GM04504 (cell line): ENCODE measurements around the gene MYO15B.

ENCODE experiments used
- DNase-seq: peaks from one replicate; pipeline ENCODE4 v3.0.0-alpha.2; 2012; ENCODE audit warnings: low read depth

The MYO15B gene

DNA sequence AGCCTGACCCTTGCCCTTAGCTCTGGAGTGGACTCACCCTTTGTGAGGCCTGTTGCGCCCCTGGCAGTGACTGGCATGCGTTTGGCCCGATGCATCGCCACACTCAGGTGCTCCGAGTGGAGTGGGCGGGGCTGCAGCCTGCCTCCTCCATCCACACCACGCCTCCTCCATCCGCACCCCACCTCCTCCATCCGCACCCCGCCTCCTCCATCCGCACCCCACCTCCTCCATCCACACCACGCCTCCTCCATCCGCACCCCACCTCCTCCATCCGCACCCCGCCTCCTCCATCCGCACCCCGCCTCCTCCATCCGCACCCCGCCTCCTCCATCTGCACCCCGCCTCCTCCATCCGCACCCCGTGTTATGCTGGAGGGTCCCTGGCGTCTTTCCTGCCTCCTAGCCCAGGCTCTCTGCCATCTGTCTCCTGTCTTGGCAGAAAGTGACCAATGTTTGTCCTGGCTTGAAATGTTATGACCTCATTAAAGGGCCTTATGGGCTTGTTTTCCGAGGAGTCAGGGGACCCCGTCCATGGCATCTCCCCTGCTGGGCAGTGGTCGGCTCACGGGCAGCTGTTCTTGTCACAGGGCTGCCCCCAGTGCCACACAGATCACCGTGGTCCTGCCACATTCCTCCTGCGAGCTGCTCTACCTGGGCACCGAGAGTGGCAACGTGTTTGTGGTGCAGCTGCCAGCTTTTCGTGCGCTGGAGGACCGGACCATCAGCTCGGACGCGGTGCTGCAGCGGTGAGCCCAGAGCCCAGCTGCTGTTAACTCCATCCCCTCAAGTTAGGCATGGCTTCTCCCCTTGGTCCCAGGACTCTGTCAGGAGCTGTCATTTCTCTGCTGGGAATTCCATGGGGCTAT lies 28.7 kb upstream of the MYO15B start:
- no peak for DNase-seq

- no peak for DNase-seq
Measured at GRCh38 chr17:75559958-75560533, 27.6 kb upstream of the MYO15B start.

DNA sequence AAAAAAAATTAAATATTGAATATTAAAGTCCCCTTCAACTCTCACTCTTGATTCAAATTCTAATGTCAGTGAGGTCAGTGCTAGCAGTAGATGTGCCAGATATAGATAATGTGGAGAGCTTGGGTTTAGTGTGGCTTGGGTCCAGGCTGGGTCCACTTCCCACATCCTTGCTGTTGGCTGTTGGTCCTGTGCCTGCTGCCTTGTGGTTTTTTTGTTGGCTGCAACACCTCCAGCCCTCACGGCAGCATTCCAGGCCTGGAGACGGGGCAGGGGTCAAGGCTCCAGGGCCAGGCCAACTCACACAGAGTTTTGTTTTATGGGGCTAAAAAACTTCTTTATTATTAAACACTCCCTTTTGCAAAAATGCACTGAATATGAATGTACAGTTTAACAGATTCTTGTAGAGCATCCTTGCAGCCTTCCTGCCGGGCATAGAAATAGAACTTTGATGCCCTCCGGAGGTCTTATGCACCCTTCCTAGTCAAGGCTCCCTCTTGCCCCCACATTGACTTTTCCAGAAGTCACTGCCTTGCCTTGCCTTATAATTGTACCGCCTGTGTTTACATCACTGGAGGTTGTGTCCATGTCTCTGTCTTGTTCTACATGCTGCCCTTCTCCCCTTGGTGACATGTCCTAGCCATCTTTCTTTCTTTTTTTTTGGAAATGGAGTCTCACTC lies 25.5 kb upstream of the MYO15B start:
- peak; percentile 64 for DNase-seq

DNA sequence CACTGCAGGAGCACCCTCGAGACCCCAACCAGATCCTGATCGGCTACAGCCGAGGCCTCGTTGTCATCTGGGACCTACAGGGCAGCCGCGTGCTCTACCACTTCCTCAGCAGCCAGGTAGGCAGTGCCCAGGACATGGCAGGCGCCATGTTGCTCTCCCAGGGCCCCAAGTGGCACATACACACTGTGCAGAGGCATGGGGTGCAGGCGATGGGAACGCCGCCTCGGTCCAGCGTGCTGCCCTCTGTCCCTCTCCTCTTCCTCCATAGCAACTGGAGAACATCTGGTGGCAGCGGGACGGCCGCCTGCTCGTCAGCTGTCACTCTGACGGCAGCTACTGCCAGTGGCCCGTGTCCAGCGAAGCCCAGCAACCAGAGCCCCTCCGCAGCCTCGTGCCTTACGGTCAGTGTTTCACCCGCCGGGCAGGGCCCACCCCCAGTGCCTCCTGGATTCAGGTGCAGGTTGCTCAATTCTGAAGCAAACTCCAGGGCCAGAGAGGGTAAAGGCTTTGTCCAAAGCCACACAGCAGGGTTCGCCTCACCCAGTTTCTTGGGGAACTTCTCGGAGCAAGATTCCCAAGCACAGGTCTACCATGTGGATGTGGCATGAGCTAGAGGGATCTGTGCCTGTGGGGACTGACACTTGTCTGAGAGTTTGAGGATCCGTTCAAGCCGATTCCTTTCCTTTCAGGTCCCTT lies 24.4 kb upstream of the MYO15B start:
- no peak for DNase-seq

GRCh38 chr17:75564195-75564594 lies 23.4 kb upstream of the MYO15B start:
- DNase-seq = no peak

GRCh38 chr17:75565066-75565465 lies 22.5 kb upstream of the MYO15B start:
- DNase-seq = peak; percentile 68

DNA sequence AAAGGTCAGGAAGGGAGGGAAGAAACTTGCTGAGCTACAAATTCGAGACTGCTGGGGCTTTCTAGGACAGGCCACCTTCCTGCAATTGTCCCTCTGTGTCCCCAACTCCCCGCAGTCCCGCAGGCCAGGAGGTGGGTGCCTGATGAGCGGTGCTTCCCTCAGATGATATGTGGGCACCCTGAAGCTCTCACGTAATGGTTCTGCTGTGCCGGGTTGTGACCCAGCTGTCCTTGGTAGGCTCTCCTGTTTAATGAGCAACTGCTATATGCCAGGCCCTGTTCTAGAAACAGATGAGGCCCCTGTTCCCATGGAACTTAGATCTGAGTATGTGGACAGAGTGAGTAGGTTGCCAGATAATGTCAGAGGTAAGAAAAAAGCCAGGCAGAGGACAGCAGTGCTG lies 22.0 kb upstream of the MYO15B start:
- no peak for DNase-seq

DNA sequence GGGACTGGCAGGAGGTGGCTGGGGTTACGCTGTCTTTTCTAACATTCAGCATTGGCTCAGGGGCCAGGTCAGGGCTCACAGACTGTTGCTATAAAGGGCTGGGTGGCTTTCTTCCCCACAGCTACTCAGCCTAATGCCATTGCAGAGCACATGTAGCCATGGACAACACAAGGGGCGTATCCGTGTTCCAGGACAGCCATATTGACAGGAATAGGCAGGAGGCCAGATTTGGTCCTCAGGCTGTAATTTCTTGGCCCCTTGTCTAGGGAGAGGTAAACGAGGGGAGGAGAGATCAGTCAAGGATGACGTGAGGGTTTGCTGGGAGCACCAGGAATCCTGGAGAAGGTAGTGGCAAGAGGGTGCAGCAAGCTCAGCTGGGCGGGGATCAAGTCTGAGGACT lies 21.2 kb upstream of the MYO15B start:
- DNase-seq = no peak

DNA sequence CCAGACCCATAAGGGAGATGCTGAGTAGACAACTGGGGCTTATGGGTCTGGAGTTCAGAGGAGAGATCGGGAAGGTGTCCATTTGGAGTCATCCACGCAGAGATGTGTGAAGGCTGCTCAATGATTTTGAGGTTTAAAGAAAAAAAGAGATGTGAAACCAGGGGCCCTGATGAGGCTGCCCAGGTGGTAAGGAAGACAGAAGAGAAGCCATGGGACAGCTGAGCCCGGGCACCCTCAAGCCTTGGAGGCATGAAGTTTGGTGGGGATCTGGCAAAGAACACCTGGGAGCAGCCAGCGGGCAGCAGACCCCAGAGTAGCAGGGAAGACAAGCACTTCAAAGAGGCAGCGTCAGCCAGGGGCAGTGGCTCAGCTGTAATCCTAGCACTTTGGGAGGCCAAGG lies 20.8 kb upstream of the MYO15B start:
- no peak for DNase-seq

DNA sequence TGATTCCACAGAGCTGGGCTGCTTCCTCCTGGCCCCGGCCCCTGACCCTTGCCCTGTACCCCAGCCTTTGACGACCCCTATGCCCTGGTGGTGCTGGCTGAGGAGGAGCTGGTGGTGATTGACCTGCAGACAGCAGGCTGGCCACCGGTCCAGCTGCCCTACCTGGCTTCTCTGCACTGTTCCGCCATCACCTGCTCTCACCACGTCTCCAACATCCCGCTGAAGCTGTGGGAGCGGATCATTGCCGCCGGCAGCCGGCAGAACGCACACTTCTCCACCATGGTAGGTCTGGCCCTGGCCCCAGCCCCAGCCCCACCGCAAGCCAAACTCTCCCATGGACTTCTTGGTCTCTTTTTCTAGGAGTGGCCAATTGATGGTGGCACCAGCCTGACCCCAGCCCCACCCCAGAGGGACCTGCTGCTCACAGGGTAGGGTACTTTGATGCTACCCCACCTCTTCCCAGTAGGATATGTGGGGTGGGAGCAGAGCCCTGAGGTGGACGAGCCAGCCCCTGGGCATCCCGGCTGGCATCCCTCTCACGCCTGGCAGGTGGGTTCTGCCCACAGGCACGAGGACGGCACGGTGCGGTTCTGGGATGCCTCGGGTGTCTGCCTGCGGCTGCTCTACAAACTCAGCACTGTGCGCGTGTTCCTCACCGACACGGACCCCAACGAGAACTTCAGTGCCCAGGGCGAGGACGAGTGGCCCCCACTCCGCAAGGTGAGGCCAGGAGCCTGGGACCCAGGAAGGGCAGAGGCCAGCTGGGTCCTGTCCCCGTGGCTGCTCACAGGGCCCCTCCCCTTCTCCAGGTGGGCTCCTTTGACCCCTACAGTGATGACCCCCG lies 19.0 kb upstream of the MYO15B start:
- DNase-seq = no peak

GRCh38 chr17:75570034-75570676 lies 17.4 kb upstream of the MYO15B start:
- DNase-seq = no peak

DNA sequence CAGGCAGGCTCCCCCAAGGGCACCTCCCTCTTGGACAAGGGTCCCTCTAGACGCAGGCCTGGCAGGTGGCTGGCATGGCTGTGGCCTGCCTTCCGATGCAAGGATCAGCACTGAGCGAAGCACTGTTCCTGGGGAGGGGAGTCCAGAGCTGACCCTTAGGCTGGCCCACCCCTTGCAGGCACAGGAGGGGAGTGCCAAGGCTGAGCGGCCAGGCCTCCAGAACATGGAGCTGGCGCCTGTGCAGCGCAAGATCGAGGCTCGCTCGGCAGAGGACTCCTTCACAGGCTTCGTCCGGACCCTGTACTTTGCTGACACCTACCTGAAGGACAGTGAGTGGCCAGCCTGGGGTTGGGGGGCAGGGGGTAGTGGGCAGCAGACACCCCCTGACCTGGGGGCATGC lies 16.8 kb upstream of the MYO15B start:
- no peak for DNase-seq

DNA sequence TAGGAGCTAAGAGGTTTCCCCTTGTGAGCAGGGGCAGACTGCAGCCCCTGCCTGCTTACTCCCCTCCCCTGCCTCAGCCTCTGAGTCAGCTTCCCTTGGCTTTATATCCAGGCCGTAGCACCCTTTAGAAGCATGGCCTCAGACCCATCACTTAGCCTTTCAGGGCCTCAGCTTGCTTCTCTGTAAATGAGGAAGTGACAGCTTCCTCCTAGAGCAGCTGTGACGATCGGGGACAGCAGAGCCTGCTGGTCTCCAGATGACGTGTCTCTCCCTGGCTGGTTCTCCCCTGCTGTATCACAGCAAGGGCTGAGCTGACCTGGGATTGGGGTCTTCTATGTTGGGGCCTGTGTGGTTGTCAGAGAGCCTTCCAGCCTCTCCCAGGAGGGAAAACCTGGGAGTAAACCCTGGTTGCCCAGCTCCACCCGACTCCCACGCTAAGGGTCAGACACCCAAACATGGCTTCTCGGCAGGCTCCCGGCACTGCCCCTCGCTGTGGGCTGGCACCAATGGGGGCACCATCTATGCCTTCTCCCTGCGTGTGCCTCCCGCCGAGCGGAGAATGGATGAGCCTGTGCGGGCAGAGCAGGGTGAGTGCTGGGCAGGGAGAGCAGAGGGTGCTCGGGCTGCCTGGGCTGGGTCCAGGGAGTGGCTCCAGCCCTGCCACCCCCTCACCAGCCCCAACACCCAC lies 16.3 kb upstream of the MYO15B start:
- DNase-seq = no peak

- DNase-seq = no peak
Measured at GRCh38 chr17:75571885-75572215, 15.8 kb upstream of the MYO15B start.

GRCh38 chr17:75572713-75573539 lies 14.7 kb upstream of the MYO15B start:
- no peak for DNase-seq

- DNase-seq = no peak
Measured at GRCh38 chr17:75573540-75573957, 14.1 kb upstream of the MYO15B start.

- DNase-seq = no peak
Measured at GRCh38 chr17:75573994-75574393, 13.6 kb upstream of the MYO15B start.

GRCh38 chr17:75574404-75575036 lies 13.1 kb upstream of the MYO15B start:
- no peak for DNase-seq

- DNase-seq = no peak
Measured at GRCh38 chr17:75575197-75575596, 12.4 kb upstream of the MYO15B start.
